Measurements from ENCODE around the gene PSORS1C2. TPM values are rescaled to one million over a fixed set of nuclear protein-coding genes. Genes with fewer than 3 reads are reported as not detected.

PSORS1C2 gene
- polyA plus RNA-seq, 1 donor from 2014 or later: not detected

DNA sequence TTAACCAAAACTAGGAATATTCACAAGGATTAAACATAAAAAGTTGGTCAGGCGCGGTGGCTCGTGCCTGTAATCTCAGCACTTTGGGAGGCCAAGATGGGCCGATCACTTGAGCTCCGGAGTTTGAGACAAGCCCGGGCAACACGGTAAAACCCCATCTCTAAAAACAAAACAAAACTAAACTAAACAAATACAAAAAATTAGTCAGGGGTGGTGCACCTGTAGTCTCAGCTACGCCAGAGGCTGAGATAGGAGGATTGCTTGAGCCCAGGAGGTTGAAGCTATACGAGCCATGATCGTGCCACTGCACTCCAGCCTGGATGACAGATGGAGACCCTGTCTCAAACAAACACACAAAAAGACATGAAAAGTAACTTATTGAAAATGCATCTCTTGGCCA lies 3.2 kb downstream of the PSORS1C2 start:
- H3K4me3 Mint-ChIP-seq: no peak overlapping the region

DNA sequence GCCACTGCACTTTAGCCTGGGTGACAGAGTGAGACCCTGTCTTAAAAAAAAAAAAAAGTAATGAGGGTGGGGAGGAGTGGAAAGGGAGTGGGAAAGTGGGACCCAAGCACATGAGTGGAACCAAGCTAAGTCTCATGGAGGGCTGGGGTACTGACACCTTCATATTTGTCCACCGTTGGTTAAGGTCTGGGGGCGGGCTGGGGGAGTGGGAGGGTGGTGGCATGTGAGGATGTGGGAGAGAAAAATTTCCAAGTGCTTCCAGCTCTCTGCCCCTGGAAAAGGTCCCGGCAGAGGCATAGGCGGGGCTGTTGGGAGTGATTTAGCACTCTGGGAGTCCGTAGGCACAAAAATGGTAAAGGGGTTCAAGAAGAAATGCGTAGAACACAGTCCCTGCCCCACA lies 6.1 kb downstream of the PSORS1C2 start:
- H3K9me3 Mint-ChIP-seq: no peaks in the 10 kb centered on the region
- no peak overlapping the region for H3K27ac Mint-ChIP-seq
- no peak overlapping the region for H3K4me3 Mint-ChIP-seq
- H3K36me3 Mint-ChIP-seq: peaks cover 3% of the 10 kb centered on the region
- peaks cover 5 to 8% (median 7%) of the 10 kb centered on the region in 3 donors for H3K4me1 Mint-ChIP-seq
- peaks cover 10% of the 10 kb centered on the region for H3K27me3 Mint-ChIP-seq

More for the DNA sequence above, 3.2 kb downstream of the PSORS1C2 start:
- Mint-ChIP-seq H3K4me1 (peaks cover 4 to 5% (median 5%) of the 10 kb centered on the region in 3 donors), H3K36me3 (peaks cover 3% of the 10 kb centered on the region), H3K27ac (no peak overlapping the region), H3K9me3 (no peaks in the 10 kb centered on the region), H3K27me3 (peaks cover 3% of the 10 kb centered on the region)

DNA sequence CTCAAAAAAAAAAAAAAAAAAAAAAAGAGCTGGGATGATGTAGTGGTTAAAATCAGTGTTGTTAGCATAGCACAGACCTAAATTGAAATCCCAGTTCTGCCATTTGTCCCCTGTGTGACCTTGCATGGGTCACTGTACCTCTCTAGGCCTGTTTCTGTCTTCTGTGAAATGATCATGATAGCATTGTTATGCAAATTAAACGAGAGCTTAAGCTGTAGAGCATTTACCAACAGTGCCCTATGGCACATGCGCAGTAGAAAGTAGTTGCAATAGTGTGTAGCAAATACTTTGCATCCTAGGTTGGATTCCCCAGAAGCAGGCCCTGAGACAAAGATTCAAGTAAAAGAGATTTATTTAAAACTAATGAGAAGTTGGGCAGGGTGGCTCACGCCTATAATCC lies 7.3 kb downstream of the PSORS1C2 start:
- H3K4me3 Mint-ChIP-seq: no peak overlapping the region
- no peaks in the 10 kb centered on the region for H3K9me3 Mint-ChIP-seq
- H3K36me3 Mint-ChIP-seq: no peaks in the 10 kb centered on the region
- H3K27ac Mint-ChIP-seq: no peak overlapping the region
- peaks cover 12% of the 10 kb centered on the region for H3K27me3 Mint-ChIP-seq
- peaks cover 2 to 5% (median 3%) of the 10 kb centered on the region in 3 donors for H3K4me1 Mint-ChIP-seq

DNA sequence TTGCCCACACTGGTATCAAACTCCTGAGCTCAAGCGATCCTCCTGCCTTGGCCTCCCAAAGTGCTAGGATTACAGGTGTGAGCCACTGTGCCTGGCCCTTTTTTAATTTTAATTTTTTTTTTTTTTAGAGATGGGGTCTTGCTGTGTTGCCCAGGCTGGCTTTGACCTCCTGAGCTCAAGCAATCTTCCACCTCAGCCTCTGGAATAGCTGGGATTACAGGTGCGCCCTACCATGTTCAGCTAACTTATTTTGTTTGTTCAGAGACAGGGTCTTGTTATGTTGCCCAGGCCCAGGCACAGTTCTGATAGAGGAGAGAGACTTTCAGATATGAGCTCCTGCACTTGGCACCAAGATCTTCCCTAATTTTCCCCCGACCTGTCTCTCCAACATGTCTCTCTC lies 8.1 kb downstream of the PSORS1C2 start:
- Mint-ChIP-seq H3K9me3 (no peaks in the 10 kb centered on the region), H3K27ac (no peak overlapping the region), H3K36me3 (no peaks in the 10 kb centered on the region), H3K27me3 (peaks cover 12% of the 10 kb centered on the region), H3K4me1 (peaks cover 2 to 5% (median 3%) of the 10 kb centered on the region in 3 donors), H3K4me3 (no peak overlapping the region)

DNA sequence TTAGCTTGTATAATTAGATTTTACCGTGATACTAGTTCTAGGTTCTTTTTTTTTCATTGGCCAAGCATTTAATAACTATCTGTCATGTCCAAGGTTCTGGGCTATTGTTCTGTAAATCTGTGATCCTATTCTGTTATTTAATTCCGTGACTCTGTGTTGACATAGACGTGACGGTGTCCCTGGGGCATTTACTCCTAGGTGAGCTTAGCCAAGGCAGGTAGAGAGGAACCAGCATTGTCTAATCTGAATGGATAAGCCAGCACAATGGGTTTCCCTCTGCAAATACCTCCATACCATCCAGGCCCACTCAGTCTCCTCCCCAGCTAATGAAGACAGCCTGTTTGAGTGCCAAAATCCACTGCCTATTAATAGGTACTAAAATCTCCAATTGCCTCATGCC lies 9.7 kb downstream of the PSORS1C2 start:
- H3K36me3 Mint-ChIP-seq: no peaks in the 10 kb centered on the region
- H3K27me3 Mint-ChIP-seq: peaks cover 12% of the 10 kb centered on the region
- peaks cover 3 to 5% (median 5%) of the 10 kb centered on the region in 3 donors for H3K4me1 Mint-ChIP-seq
- H3K27ac Mint-ChIP-seq: no peak overlapping the region
- H3K4me3 Mint-ChIP-seq: peak overlapping the region in 1 of 4 donors; percentile 43
- H3K9me3 Mint-ChIP-seq: no peaks in the 10 kb centered on the region

DNA sequence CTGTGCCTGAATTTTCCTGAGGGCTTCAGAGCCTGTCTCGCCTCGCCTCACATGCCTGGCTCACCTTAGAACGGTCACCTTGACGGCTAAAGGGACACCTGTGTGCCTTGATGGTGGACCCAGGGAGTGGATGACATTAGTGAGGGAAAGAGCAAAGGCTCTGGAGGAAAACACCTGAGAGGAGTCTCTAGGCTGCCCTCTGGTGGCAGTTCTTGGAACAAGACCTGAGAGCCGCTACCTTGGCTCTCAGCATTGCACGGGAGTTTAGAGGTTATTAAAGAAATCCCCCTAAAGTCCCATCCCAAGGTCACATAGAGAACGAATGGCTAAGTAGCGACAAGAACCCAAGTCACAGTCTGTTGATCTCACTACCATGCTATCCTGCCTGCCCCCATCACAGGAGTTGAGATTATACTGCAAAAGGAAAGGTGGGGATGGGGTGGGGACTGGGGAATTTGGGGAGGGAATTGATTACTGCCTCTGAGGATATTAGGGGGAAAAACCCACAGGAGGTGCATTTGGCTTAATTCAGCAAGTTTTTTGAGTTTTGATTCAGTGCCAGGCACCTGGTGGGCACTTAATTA lies 10.7 kb downstream of the PSORS1C2 start:
- H3K9me3 Mint-ChIP-seq: no peaks in the 10 kb centered on the region
- peaks cover 12% of the 10 kb centered on the region for H3K27me3 Mint-ChIP-seq
- no peak overlapping the region for H3K4me3 Mint-ChIP-seq
- no peak overlapping the region for H3K27ac Mint-ChIP-seq
- H3K36me3 Mint-ChIP-seq: peaks cover 3% of the 10 kb centered on the region
- H3K4me1 Mint-ChIP-seq: peaks cover 3 to 5% (median 5%) of the 10 kb centered on the region in 3 donors

DNA sequence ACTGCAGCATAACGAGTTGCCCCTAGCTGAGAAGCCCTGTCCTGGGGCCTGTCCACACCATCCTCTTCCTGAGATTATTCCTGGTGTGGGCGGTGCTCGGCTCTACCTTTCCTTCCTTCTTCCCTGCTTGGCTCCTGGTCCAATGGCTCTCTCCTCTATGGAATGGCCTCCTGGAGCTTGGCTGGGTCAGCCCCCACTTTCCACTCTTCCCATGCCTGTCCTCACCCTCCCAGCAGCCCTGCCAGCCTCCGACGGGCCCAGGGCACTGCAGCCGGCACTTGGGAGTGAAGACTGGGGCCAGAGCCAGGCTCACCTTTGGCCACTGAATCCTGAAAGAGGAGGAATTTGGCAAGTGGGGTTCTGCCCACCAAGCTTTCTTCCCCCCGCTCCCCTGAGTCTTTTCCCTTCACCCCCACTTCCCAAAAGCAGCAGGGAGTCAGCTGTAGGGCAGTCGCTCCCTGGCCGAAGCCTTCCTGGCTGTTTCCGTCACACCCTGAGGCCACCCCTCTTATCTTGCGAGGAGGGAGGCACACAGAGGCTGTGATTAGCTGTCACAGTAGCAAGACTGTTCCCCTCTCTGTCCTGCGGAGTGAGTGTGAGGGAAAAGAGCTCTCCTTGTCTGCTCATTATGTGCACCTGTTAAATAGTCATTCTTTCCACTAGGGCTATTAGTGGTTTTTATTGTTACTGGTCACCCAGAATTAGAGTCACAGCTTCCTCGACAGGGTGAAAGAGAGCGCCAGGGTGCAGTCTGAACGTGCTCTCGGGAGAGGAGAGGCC lies 12.3 kb downstream of the PSORS1C2 start:
- Mint-ChIP-seq H3K9me3 (no peaks in the 10 kb centered on the region), H3K27ac (no peak overlapping the region), H3K36me3 (peaks cover 3% of the 10 kb centered on the region), H3K27me3 (peaks cover 16% of the 10 kb centered on the region), H3K4me3 (no peak overlapping the region), H3K4me1 (peaks cover 3 to 5% (median 5%) of the 10 kb centered on the region in 3 donors)

DNA sequence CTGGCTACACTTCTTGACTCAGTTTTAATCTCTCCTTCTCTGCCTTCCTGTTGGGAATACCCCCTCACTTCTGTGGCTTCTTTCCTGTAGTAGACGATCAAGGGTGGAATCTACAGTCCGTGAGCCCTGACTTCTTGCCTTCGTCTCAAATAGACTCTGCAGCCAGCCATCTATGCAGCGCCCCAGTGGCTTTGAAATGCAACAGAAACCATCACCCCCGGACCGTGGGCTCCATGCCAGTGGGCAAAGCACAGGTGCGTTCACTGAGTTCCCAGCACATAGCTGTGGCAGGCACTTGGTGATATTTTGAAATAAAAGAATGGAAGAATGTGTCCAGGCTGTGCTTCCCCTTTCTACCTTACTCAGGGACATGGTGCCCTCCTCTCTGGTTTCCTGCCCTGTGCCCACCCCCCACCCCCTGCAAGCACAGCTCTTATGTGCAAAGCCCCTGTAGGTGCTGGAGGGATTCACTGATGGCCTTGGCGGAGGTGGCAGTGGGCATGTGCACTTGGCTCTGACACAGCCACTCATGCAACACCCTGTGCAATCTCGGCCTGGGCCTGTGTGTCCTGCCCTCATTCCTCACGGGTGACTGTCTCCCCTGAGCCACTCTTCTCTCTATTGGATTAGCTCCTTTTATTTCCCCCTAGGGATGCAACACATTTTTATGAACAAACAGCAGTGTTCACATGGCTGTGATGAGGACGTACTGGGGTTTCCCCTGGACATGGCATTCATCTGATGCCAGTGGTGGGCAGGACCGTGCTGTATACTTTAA lies 13.1 kb downstream of the PSORS1C2 start:
- no peaks in the 10 kb centered on the region for H3K9me3 Mint-ChIP-seq
- H3K4me1 Mint-ChIP-seq: peaks cover 3 to 5% (median 5%) of the 10 kb centered on the region in 3 donors
- H3K4me3 Mint-ChIP-seq: no peak overlapping the region
- peaks cover 3% of the 10 kb centered on the region for H3K36me3 Mint-ChIP-seq
- H3K27ac Mint-ChIP-seq: no peak overlapping the region
- peaks cover 16% of the 10 kb centered on the region for H3K27me3 Mint-ChIP-seq

DNA sequence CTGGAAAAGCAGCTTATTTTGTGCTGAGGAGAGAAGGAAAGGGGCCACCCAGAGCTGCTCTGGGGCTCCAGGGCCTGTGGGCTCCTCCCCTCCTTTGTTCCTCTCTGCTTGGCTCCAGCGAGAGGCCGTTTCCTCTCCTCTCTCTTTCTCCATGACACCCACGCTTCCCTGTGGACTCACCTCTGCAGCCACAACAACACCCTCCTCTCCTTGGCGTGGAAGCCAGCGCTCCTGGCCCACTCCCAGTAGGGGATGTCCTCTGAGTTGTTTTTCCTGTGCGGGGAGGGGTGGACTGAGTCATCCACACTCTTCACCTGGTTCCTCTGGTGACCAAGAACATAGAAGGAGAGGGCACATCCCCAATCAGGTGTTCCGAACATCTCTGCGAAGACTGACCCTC lies 13.7 kb downstream of the PSORS1C2 start:
- H3K4me1 Mint-ChIP-seq: peaks cover 3 to 5% (median 5%) of the 10 kb centered on the region in 3 donors
- no peak overlapping the region for H3K27ac Mint-ChIP-seq
- peaks cover 16% of the 10 kb centered on the region for H3K27me3 Mint-ChIP-seq
- H3K9me3 Mint-ChIP-seq: no peaks in the 10 kb centered on the region
- H3K4me3 Mint-ChIP-seq: no peak overlapping the region
- peaks cover 3% of the 10 kb centered on the region for H3K36me3 Mint-ChIP-seq

DNA sequence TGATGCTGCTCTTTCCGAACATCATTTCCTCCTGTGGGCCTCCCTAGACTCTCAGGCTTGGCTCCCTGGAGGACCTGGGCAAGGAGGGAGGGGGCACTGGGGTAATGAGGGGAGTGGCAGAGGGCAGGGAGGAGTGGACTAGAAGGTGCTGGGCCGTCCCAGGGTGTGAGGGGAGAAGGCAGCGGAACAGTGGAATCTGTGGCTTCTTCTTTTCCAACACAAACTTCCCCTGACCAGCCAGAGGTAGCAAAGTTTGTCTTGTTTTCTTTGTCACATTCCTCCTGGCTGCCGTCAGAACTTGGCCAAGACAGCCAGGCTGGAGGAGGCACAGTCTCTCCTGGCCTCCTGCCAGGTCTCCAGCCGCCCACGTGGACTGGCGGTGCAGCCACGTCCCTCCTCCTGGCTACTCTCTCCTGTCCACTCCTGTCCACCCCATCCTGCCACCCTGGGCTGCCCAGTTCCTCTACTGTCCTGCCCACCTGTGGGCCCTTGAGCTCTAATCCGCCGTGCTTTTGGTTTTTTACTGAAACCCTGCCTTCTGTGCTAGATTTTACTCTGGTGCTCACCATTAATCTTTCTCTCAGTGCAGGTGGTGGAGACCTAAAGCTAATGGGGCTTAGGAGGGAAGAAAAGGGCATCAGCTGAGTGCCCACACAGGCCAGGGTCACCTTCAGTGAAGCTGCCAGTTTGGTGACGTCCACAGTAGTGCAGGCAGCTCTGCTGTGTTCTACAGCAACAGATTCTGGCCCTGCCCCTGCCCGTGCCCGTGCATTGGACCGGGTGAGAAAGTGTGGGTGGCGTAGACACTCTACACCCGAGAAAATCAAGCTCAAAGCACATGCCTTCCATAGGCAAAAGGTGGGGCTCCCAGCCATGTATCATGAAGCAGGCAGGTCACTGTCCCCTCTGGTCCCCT lies 15.8 kb downstream of the PSORS1C2 start:
- peaks cover 3% of the 10 kb centered on the region for H3K36me3 Mint-ChIP-seq
- H3K27me3 Mint-ChIP-seq: peaks cover 13% of the 10 kb centered on the region
- no peaks in the 10 kb centered on the region for H3K9me3 Mint-ChIP-seq
- no peak overlapping the region for H3K27ac Mint-ChIP-seq
- peaks cover 2 to 3% (median 3%) of the 10 kb centered on the region in 3 donors for H3K4me1 Mint-ChIP-seq
- no peak overlapping the region for H3K4me3 Mint-ChIP-seq

DNA sequence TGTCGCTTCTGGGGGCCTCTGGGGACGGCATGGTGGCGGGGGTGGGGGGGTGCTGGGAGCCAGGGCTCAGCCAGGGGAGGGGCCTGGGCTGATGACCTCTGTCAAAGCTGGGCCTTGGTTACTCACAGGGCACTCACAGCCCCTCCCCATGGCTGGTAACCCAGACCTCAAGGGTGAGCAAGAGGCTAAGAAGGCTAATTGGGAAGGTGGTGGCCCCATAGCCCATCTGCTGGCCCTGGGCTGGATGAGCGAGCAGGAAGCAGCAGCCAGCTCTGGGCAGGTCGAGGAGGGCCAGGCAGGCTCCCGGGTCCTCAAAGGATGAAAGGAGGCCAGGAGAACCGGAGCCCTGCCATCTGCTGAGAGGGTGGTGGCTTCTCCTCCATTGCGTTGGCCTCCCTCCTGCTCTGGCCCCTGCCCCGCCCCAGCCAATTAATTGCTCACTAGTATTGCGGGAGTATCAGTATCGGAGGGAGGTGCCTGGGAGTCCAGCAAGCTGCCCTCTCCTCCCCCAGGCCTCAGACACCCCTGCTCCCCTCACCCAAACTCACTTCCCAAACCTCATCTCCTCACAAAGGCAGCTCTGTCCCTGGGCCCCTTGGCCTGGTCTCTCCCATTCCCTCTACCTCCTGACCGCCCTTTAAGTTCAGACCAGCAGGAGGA lies 17.6 kb downstream of the PSORS1C2 start:
- H3K9me3 Mint-ChIP-seq: no peaks in the 10 kb centered on the region
- peaks cover 0 to 3% (median 0%) of the 10 kb centered on the region in 3 donors for H3K4me1 Mint-ChIP-seq
- H3K36me3 Mint-ChIP-seq: peaks cover 3% of the 10 kb centered on the region

DNA sequence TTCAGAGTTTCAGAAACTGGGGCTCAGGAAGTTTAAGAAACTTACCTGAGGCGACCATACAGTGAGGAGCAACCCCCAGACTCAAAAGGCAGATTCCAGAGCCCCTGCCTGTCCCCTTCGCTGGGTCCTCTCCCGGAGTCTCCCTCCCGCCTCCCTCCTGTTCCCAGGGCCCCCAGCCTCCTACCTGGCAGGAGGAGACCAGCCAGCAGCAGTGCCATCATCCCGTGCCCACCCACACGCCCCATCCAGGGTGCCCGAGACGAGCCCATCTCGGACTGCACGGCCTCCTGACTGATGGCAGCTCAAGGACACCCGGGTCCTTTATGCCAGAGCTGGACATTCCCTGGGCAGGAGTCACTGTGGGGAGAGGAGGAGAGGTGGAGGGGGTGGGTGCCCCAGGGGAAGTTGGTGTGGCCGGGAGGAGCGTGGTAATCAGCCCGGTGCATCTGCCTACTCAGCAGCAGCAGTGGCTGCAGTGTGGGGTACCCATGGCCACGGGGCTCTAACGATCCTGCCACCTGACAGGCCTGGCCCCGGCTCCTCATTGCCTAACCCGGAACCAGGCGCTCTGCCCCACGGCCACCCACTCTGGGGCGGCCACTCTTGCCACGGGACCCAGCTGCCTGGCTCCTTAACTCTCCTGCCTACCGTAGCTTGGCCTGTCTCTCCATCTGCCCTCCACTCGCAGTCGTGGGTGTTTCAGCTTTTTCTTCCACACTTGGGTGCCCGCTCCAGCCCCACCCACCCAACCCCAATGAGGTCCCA lies 18.5 kb downstream of the PSORS1C2 start, which contains the start of gene CDSN:
Gene CDSN (minus strand): TSS at position 296 of the 765 bp plus-strand sequence. CDS start 27 bp downstream, at position 269.
- peaks cover 0 to 4% (median 2%) of the 10 kb centered on the region in 3 donors for H3K4me1 Mint-ChIP-seq

More for the DNA sequence above, 17.6 kb downstream of the PSORS1C2 start:
- Mint-ChIP-seq H3K27me3 (peaks cover 8% of the 10 kb centered on the region), H3K27ac (no peak overlapping the region), H3K4me3 (no peak overlapping the region)

DNA sequence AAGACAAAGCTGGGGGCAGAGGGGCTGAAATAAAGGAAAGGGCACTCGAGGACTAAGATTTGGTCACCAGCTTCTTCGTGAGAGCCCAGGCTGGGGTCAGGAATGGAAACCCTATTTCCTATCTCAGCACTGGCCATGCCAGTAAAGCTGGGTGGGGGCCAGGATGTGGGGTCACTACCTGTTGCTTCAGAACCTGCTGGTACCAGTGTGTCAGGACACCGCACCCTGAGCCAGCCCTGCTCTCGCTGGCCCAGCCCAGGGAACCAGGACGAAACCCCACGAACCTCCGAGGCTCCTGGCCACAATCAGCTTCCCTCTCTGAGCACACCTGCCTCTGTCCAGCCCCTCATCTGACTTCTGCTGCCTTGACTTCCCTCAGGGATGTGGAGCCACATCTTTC lies 20.7 kb downstream of the PSORS1C2 start:
- H3K27me3 Mint-ChIP-seq: peaks cover 17% of the 10 kb centered on the region
- H3K4me1 Mint-ChIP-seq: peaks cover 0 to 7% (median 0%) of the 10 kb centered on the region in 3 donors
- H3K27ac Mint-ChIP-seq: no peak overlapping the region
- H3K4me3 Mint-ChIP-seq: no peak overlapping the region
- H3K9me3 Mint-ChIP-seq: no peaks in the 10 kb centered on the region
- no peaks in the 10 kb centered on the region for H3K36me3 Mint-ChIP-seq

More for the DNA sequence above, 18.5 kb downstream of the PSORS1C2 start, which contains the start of gene CDSN:
- Mint-ChIP-seq H3K27ac (no peak within 1 kb of the TSS), H3K27me3 (peaks cover 16% of the 10 kb centered on the region), H3K36me3 (peaks cover 3% of the 10 kb centered on the region), H3K4me3 (no peak within 1 kb of the TSS), H3K9me3 (no peaks in the 10 kb centered on the region)
